ENCODE data around the gene PLEKHA7.
A peak's percentile ranks its signal among the peaks of the same experiment; 100 is the strongest.

Gene PLEKHA7

DNA sequence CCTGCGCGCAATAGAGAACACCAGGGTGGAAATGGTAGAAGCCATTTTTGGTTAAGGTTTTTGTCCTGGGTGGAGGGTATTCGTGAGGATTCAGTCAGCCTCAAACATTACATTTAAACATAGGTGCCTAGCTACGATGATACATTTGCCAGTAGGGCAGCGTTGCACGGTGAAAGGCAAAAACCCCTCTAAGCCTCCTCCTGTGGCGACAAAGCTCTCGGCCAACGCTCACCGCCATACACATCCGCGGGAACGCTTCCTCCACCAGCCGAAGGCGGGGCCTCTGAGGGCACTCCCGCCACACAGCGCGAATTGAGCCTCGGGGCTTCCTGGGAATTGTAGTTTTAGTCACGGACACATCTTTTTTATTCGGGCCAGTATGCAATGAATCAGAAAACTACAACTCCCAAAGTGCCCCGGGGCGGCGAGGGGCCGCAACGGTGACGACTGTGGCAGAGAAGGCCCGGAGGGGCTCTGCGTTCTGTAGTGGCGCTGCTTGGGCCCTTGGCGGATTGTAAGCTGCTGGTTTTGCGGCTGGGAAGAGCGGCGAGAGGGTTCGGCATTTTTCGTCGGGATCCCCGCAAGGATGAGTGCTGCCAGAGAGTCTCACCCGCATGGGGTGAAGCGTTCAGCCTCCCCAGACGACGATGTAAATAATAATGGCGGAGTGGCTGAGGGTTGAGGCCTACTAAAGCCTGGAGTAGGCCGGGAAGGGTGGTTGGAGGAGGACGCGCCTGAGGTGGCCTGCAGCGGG is 275.8 kb downstream of the PLEKHA7 start, which contains the start of gene C11orf58:
TSS of gene C11orf58 (plus strand) at position 455 of the 754 bp plus-strand sequence. CDS start at position 587, 132 bp downstream.
- H3K4me3 ChIP-seq (ENCODE audit: low read depth, low read length) = peak within 1 kb of the TSS; percentile 77
- TF ChIP-seq, protein P1, sequence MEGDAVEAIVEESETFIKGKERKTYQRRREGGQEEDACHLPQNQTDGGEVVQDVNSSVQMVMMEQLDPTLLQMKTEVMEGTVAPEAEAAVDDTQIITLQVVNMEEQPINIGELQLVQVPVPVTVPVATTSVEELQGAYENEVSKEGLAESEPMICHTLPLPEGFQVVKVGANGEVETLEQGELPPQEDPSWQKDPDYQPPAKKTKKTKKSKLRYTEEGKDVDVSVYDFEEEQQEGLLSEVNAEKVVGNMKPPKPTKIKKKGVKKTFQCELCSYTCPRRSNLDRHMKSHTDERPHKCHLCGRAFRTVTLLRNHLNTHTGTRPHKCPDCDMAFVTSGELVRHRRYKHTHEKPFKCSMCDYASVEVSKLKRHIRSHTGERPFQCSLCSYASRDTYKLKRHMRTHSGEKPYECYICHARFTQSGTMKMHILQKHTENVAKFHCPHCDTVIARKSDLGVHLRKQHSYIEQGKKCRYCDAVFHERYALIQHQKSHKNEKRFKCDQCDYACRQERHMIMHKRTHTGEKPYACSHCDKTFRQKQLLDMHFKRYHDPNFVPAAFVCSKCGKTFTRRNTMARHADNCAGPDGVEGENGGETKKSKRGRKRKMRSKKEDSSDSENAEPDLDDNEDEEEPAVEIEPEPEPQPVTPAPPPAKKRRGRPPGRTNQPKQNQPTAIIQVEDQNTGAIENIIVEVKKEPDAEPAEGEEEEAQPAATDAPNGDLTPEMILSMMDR (IDR thresholded peaks at IDR 0.05; ENCODE audit: insufficient read depth, low read length, missing control alignments) = no peak
- POLR2A ChIA-PET = interaction anchor here (1.0 to 1.1 kb wide), 2 partner anchors 11 to 23 kb away, joined by 3 to 5 read pairs; no protein-coding TSS in a partner anchor
- DNase-seq (ENCODE audit: low read depth, low spot score) = peak; percentile 85
- CTCF ChIA-PET = interaction anchor here (0.6 to 2.1 kb wide), 5 partner anchors 24 to 1088 kb away, joined by 3 to 9 read pairs (median 4); no protein-coding TSS in a partner anchor

DNA sequence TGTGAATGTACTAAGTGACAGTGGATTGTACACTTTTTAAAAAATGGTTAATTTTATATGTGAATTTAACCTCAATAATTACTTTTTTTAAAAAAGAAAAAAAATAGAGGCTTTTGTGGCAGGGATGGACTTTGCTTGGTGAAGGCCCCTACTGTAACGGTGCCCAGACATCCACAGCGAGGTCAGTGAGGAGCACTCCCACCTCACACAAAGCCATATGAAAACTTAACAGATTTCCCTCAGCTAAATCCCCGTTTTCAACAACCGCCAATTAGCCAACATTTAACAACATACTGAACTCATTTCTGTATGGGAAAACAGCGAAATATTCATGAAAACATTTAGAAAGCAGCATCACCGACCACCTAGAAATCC is 276.4 kb downstream of the PLEKHA7 start:
- ChIA-PET POLR2A (interaction anchor here (0.6 to 1.1 kb wide), 4 partner anchors 12 to 693 kb away, joined by 3 to 5 read pairs (median 4); no protein-coding TSS in a partner anchor), CTCF (interaction anchor here (1.3 to 1.9 kb wide), 3 partner anchors 24 to 1088 kb away, joined by 3 to 6 read pairs (median 4); no protein-coding TSS in a partner anchor)
- H3K4me3 ChIP-seq (ENCODE audit: low read depth, low read length) = peak overlapping the region; percentile 65
- no peak for DNase-seq (ENCODE audit: low read depth, low spot score)
- TF ChIP-seq, protein P1 (IDR thresholded peaks at IDR 0.05; ENCODE audit: insufficient read depth, low read length, missing control alignments) = no peak
